CD1c-positive myeloid dendritic cell (primary cell): ENCODE results near the gene PRKN.

Experiments used
- DNase-seq: peaks from one replicate; pipeline ENCODE4 v3.0.0-alpha.2; 2016; ENCODE audit errors: extremely low spot score

PRKN gene

GRCh38 chr6:161383951-161384350, 1343.6 kb downstream of the PRKN start:
- DNase-seq = no peak

- DNase-seq = no peak
Observed at GRCh38 chr6:161379834-161380582, 1347.6 kb downstream of the PRKN start.

GRCh38 chr6:161378115-161378514, 1349.5 kb downstream of the PRKN start:
- no peak for DNase-seq

- DNase-seq = no peak
Observed at GRCh38 chr6:161377116-161377515, 1350.5 kb downstream of the PRKN start.

- DNase-seq = no peak
Observed at GRCh38 chr6:161376367-161376766, 1351.2 kb downstream of the PRKN start.

GRCh38 chr6:161374971-161375873, 1352.3 kb downstream of the PRKN start:
- peak; percentile 94 for DNase-seq

- peak; percentile 89 for DNase-seq
Observed at GRCh38 chr6:161373905-161374451, 1353.6 kb downstream of the PRKN start.

- DNase-seq = no peak
Observed at GRCh38 chr6:161372422-161372793, 1355.2 kb downstream of the PRKN start.

GRCh38 chr6:161370880-161371279, 1356.7 kb downstream of the PRKN start:
- peak; percentile 88 for DNase-seq

- DNase-seq = peak; percentile 96
Observed at GRCh38 chr6:161369339-161369738, 1358.2 kb downstream of the PRKN start.

GRCh38 chr6:161368514-161368913, 1359.1 kb downstream of the PRKN start:
- DNase-seq = no peak

- peak; percentile 70 for DNase-seq
Observed at GRCh38 chr6:161367472-161367871, 1360.1 kb downstream of the PRKN start.

- DNase-seq = peak; percentile 66
Observed at GRCh38 chr6:161366301-161366923, 1361.2 kb downstream of the PRKN start.

GRCh38 chr6:161365633-161366032, 1361.9 kb downstream of the PRKN start:
- no peak for DNase-seq

- no peak for DNase-seq
Observed at GRCh38 chr6:161363286-161363685, 1364.3 kb downstream of the PRKN start.

- no peak for DNase-seq
Observed at GRCh38 chr6:161362266-161362665, 1365.3 kb downstream of the PRKN start.

GRCh38 chr6:161361529-161361928, 1366.0 kb downstream of the PRKN start:
- DNase-seq = no peak

GRCh38 chr6:161360520-161360919, 1367.0 kb downstream of the PRKN start:
- DNase-seq = peak; percentile 36

GRCh38 chr6:161359618-161359945, 1368.0 kb downstream of the PRKN start:
- DNase-seq = no peak

- no peak for DNase-seq
Observed at GRCh38 chr6:161356167-161356854, 1371.3 kb downstream of the PRKN start.

- peak; percentile 52 for DNase-seq
Observed at GRCh38 chr6:161355696-161356095, 1371.9 kb downstream of the PRKN start.

- no peak for DNase-seq
Observed at GRCh38 chr6:161354956-161355355, 1372.6 kb downstream of the PRKN start.
